GM12873 (cell line): ENCODE data around the gene TOX3.

Experiments
- CTCF ChIP-seq: IDR thresholded peaks from 2 replicates; pipeline ENCODE4 v1.5.1; 2012; ENCODE audit warnings: low read depth, mild to moderate bottlenecking, moderate library complexity, low read length, control low read depth; ENCODE audit not compliant: insufficient read depth; ENCODE audit errors: missing control alignments

TOX3 gene

GRCh38 chr16:52463904-52464303 is 83.0 kb downstream of the TOX3 start:
- TF ChIP-seq CTCF = no peak

GRCh38 chr16:52462816-52463215 is 84.1 kb downstream of the TOX3 start:
- TF ChIP-seq CTCF = no peak

GRCh38 chr16:52460639-52461178 is 86.2 kb downstream of the TOX3 start:
- no peak for TF ChIP-seq CTCF

- TF ChIP-seq CTCF = no peak
These were observed 90.6 kb downstream of the TOX3 start for GRCh38 chr16:52456368-52456767.

- no peak for TF ChIP-seq CTCF
These were observed 91.2 kb downstream of the TOX3 start for GRCh38 chr16:52455549-52456277.

- no peak for TF ChIP-seq CTCF
These were observed 93.3 kb downstream of the TOX3 start for GRCh38 chr16:52453644-52454043.

GRCh38 chr16:52451971-52452421 is 94.9 kb downstream of the TOX3 start:
- no peak for TF ChIP-seq CTCF
